PFSK-1 (cell line): ENCODE data around the gene ATP8B1.

Source experiments
- FOXP2 ChIP-seq: optimal IDR thresholded peaks from 2 replicates; pipeline ENCODE3; 2011; ENCODE audit warnings: borderline replicate concordance, control low read depth, inconsistent platforms; ENCODE audit not compliant: insufficient read depth; ENCODE audit errors: extremely low read length, extremely low read depth
- POLR2AphosphoS5 ChIP-seq: IDR thresholded peaks from 2 replicates; pipeline ENCODE4 v1.6.1; 2012; ENCODE audit warnings: low read depth, mild to moderate bottlenecking, control low read depth, low read length, moderate library complexity
- REST ChIP-seq, 2 experiments: IDR thresholded peaks; 2 replicates each; pipeline versions ENCODE4 v1.6.1 to v1.8.0; 2011 to 2012; ENCODE audit warnings: low read depth in 2 of 2, low read length in 2 of 2, control low read depth in 1 of 2, inconsistent platforms in 1 of 2, mild to moderate bottlenecking in 1 of 2, moderate library complexity in 1 of 2; ENCODE audit not compliant: insufficient read depth in 1 of 2
- SIN3A ChIP-seq: IDR thresholded peaks from 2 replicates; pipeline ENCODE4 v1.6.1; 2012; ENCODE audit warnings: mild to moderate bottlenecking, low read length, moderate library complexity, borderline replicate concordance; ENCODE audit not compliant: insufficient read depth
- TAF1 ChIP-seq: IDR thresholded peaks from 2 replicates; pipeline ENCODE4 v1.6.1; 2012; ENCODE audit warnings: low read length, control low read depth, borderline replicate concordance; ENCODE audit not compliant: insufficient read depth

The ATP8B1 gene

GRCh38 chr18:57797209-57797651 lies 5.9 kb downstream of the ATP8B1 start:
- TF ChIP-seq SIN3A (no peak), POLR2AphosphoS5 (no peak), REST (IDR thresholded peaks at IDR 0.05; ENCODE audit: insufficient read depth in 1 of 2, low read depth in 2 of 2, low read length in 2 of 2) (no peak), FOXP2 (no peak), TAF1 (no peak)

- TF ChIP-seq POLR2AphosphoS5: no peak
Observed at GRCh38 chr18:57794951-57795728, 8.0 kb downstream of the ATP8B1 start.

- TF ChIP-seq REST (IDR thresholded peaks at IDR 0.05; ENCODE audit: insufficient read depth in 1 of 2, low read depth in 2 of 2, low read length in 2 of 2) (no peak), TAF1 (no peak), FOXP2 (no peak), POLR2AphosphoS5 (no peak), SIN3A (no peak)
Observed at GRCh38 chr18:57793302-57793986, 9.7 kb downstream of the ATP8B1 start.

- TF ChIP-seq REST (IDR thresholded peaks at IDR 0.05; ENCODE audit: insufficient read depth in 1 of 2, low read depth in 2 of 2, low read length in 2 of 2) (no peak), SIN3A (no peak), FOXP2 (no peak), POLR2AphosphoS5 (no peak)
Observed at GRCh38 chr18:57792631-57793301, 10.3 kb downstream of the ATP8B1 start.

GRCh38 chr18:57791911-57792310 lies 11.2 kb downstream of the ATP8B1 start:
- no peak for TF ChIP-seq REST (IDR thresholded peaks at IDR 0.05; ENCODE audit: insufficient read depth in 1 of 2, low read depth in 2 of 2, low read length in 2 of 2)
- no peak for TF ChIP-seq TAF1
- TF ChIP-seq POLR2AphosphoS5: no peak
- TF ChIP-seq SIN3A: no peak
- no peak for TF ChIP-seq FOXP2
